ENCODE results near the gene PLEKHG4B.

- TF ChIP-seq CTCF (IDR thresholded peaks at IDR 0.05; ENCODE audit: borderline replicate concordance, extremely low read depth, low read length, poor library complexity, severe bottlenecking) (no peak), EZH2 (IDR thresholded peaks at IDR 0.05; ENCODE audit: borderline replicate concordance, low read depth, low read length, severe bottlenecking) (no peak)
Observed at GRCh38 chr5:76358-77169, 15.4 kb upstream of the PLEKHG4B start.
